ENCODE results near the gene PLXDC2.

The PLXDC2 gene

DNA sequence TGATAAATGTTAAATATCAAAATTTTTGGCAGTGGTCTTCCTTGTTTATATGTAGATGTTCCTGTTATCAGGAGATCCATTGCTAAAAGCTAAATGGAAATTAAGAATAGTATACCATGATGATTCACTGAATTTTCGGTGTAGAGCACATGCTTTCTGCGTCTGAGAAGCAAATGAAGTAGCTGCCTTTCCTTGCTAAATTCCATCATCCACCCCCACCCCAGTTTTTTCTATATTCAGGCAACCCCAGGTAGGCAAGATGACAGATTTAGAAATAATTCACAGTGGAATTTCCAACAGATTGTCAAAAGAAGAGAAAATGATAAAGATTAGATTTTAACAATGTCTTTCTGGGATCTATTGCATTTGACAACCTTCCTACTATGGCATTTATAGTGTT is 231.9 kb downstream of the PLXDC2 start:
- no peak for DNase-seq (ENCODE audit: low read depth)

DNA sequence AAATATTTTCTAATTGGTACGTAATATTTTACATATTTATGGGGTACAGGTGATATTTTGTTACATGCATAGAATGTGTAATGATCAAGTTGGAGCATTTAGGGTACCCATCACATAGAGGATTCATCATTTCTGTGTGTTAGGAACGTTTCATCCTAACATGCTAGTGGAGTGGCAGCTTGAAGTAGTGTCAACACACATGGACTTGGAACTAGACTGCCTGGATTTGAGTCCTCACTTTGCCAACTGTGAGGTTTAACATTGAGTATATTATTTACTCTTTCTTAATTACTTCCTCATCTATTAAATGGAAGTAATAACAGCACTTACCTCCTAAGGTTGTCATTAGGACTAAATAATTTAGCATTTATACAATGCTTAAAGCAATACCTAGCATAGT is 241.9 kb downstream of the PLXDC2 start:
- DNase-seq (ENCODE audit: low read depth) = no peak

DNA sequence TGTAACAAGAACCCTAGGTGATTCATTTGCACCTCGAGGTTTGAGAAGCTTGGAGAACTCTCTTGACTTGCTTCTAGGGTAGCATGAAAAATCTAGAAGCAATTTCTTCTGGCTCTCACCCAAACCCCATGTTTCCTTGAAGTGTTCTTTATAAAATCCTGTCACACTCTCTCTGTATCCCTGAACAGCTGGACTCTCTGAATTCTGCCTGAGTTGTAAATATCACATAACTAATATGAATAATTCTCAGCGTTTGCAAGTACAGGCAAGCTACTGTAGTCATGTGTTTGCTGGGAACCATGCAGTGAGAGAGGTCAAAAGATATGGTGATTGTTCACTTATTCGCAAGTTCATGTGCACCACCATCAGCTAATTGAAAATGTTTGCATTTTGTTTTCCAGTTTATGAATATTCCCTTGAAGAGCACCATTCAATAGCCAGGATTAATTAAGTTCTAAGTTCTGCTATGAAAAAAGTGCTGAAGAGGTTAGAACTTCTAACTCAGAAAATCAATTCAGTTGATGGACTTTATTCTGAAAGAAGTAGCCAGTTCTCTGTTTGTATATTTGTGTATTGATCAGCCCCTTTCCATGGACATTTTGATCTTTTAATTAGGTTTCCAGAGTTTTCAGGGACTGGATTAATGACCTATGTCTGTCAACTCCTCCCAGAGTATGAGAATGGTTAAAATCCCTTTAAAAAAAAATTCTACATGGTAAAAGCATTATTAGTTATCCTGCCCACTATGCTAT is 243.0 kb downstream of the PLXDC2 start:
- no peak for DNase-seq (ENCODE audit: low read depth)

DNA sequence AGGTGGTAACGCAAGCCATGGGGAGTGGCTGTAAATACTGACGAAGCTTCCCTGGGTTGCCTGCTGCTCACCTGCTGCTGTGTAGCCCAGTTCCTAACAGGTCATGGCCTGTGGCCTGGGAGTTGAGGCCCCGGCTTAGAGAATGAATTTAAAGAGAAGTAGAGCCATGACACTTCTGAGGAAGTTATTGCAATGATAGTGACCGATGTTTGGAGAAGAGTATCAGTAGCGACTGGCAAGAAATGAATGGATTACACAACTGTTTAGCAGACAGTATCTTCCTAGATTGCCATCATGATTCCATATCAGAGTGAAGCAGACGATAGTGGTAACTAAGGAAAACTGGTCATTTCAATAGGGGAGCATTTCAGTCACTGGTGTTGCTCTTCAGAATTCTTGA is 249.6 kb downstream of the PLXDC2 start:
- no peak for DNase-seq (ENCODE audit: low read depth)

DNA sequence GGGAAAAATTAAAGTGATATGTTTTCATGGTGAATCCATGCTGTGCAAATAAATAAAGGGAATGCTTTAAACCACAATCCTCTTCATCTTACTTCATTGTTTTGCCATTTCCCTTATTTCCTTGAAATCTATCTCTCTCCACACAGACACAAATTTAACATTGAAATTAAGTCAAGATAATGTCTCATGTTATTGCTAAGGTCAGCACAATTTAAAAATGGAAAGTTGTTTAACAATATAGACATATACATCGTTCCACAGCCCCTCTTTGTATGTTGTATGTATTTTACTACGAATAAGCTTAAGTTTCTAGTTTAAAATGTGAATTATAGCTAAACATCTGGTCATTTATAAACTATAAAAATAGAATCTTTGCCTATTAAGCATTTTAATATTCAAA is 256.9 kb downstream of the PLXDC2 start:
- DNase-seq (ENCODE audit: low read depth) = no peak

DNA sequence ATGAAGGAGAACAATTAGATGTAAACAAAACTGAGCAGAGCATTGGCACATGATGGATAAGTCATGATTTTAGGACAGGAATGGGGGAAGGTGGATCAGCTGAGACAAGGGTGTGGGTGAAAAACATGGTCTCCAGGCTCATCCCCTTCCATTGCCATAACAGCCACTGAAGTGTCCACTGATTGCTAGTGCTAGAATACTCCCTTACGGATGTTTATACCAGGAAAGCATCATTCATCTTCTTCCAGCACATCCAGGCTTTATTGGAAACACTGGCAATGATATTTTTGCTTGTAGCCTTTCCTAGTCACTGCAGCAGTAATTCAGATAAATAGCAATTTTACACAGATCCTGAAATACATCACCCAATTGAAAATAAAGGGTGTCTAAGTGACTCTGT is 259.5 kb downstream of the PLXDC2 start:
- no peak for DNase-seq (ENCODE audit: low read depth)

DNA sequence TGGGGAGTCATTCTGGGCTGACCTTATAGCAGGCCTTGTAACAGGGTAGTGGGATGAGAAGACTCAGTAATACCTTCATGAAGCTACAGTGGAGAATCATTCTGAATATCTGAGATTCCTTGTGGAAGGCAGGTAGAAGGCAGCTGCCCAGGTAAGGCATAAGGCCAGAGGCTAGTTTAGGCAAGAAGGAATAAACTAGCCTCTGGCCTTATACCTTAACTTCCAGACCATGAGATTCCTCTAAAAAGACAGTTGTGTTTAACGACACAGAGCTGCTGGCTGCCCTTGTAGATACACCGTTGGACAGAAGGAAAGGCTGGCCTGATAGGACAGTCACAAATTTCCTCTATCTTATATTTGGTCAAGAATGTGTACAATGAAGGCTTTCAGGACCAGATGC is 268.2 kb downstream of the PLXDC2 start:
- DNase-seq (ENCODE audit: low read depth) = no peak

DNA sequence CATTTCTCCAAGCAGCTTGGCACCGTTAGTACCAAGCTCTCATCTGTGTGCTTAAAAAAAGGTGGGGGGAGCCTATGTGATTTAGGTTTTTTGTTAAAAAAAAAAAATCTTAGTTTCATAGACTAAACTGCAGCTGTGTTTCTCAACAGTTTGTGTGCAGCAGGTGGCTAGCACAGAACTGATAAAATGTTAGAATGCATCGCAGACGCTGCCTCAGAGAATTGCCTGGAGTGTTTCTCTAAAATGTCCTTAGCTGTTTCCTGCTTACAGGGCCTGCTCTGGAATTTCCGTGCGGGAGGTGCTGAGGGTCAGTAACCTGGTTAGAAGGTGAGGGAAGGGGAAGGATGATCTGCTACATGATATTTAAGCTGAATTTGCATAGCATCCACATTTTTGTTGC is 268.9 kb downstream of the PLXDC2 start:
- no peak for DNase-seq (ENCODE audit: low read depth)

DNA sequence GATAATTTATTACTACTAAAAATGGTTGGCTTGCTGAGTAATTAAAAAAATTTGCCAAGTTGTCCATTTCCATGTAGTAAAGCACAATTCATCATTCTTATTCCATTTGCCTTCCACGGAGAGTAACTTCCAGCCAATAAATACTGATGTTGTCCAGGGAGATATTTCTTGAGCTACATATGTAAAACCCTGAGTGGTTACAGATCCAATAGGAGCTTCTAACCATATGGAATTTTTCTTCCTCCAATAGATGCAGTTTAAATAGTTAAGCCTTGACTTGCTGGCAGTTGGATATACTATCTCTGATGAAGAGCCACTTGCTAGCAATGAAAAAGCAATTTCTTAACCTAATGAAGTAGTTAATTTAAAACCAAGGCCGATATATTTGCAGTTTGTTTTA is 271.1 kb downstream of the PLXDC2 start:
- DNase-seq (ENCODE audit: low read depth) = no peak

DNA sequence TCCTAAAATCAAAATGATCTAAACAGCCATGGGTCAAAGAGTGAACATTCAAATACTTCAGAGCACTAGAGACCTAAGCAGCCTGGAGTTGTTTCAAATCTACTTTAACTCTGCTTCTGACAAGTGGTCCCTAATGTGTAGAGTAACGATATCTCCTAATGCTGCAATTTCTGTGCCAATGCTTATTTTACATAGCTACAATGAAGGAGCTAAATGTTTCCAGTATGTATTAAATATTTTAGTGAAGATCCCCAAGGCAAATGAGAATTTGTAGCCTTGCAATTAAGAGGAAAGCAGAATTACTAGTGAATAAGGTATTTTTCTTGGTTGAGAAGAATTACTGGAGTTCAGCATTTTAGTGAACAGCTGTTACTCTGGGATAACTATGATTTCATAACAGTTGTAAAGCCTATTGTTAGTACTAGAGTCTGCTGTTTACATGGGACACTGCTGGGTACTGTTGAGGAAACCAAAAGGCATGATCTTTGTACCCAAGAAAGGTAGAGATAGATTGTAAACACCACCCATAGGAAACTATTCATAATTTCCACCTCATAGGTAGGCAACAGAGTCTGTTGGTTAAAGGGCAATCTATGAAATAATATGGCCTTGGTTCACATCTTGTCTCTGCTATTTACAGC is 271.9 kb downstream of the PLXDC2 start:
- DNase-seq (ENCODE audit: low read depth) = no peak

DNA sequence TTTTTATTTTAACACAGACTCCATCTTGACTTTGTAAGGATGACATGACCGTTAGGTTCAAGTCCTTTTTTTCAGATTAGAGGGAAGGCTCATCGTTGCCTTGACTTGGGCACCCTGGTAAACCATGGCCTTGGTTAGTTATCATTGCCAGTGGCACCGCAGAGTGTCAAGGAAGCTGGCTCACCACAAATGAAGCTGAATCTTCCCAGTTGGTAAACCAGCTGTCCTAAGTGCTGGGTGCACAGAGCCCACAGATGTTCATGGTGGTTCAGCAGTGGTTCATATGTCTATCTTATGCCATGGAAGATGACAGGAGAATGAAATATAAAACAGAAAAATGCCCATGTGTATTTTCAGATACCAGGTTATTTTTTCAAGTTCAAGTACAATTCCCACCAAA is 273.6 kb downstream of the PLXDC2 start:
- no peak for DNase-seq (ENCODE audit: low read depth)

DNA sequence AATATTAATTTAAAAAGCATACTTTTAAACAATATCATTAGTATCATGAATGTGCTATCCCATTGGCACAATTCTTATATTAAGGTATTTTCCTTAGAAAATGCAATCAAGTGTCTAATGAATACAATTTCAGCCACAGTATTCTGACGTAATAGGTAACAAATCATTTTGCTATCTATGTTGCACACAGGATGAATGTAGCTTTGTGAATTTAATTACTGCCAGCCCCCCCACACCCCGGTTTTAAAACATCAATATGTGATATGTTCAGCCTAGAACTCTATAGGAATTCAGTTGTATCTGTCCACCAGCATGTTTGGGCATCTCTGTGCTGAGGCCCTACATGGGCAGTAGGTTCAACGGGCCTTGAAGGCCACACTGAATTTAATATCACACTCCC is 274.6 kb downstream of the PLXDC2 start:
- DNase-seq (ENCODE audit: low read depth) = no peak

DNA sequence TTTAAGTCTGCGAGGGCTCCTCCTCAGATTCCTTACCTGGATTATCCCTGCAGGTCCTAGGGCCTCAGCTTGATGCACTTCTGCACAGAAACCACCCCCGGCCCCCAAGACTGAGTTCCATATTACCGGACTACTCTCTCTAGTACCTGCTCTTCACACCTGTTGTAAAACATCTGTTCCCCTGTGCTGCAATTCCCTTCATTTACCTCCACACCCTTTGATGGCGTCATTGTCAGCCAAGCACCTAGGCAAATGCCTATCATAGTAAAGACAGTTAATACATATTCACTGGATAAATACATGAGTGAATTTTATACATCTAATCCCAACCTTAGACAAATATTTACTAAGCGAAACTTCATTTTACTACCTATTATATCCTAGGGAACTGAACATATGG is 275.5 kb downstream of the PLXDC2 start:
- DNase-seq (ENCODE audit: low read depth) = no peak

DNA sequence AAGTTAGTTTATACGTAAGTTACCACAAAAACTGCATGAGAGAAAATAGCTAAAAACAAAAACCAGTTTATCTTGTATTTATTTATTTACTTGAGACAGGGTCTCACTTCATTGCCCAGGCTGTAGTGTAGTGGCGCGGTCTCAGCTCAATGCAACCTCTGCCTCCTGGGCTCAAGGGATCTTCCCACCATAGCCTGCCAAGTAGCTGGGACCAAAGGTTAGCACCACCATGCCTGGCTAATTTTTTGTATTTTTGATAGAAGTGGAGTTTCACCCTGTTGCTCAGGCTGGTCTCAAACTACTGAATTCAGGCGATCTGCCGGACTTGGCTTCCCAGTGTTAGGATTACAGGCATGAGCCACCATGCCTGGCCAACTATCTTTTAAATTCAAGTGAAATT is 277.4 kb downstream of the PLXDC2 start:
- no peak for DNase-seq (ENCODE audit: low read depth)

DNA sequence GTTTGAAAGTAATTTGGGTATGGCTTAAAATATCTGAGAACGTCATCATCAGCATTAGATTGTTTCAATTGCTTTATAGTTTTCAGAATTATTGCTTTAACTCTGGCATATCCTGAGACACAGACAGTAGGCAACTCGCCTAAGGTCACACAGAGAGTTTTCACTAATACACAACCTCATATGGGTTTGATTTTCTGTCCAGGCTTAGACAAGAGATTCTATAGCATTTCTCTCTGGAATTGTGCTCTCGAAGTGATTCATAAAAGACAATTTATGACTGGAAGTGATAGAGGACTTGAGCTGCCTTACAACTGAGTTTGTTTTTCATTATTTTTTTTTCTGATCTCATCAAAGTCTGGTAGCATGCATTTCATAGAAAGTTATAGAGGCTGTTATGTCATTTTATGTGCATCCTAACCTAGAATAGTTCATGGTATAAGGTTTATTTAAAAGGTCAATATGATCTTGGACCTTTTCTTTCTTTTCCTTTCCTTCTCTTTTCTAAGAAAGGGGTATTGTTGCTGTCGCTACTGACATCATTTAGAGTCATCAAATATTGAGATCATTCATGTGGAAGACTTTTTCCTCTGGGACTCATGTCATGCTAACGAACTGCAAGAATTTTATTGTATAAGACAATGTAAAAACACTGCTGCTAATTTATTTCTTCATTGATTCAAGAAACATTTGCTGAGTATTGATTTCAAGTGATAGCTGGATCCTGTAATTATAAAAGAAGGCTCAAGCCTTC is 278.2 kb downstream of the PLXDC2 start:
- no peak for DNase-seq (ENCODE audit: low read depth)

DNA sequence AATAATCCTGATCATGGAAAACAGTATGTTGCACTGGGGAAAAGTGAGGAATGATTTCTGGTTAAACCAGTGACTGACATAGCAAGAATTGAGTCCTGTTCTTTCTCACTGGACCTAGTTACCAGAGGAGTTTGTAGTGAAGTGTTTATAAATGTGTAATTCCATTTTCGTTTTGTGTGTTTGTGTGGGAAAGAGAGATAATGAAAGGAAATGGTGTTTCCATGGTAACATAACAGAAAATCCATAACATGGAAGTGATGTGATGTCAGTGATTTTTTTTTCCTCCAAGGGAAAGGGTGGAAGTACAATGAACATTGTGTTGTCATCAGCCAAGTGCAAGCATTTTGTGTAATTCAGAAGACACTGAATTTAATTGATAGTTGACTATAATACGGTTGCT is 283.9 kb downstream of the PLXDC2 start:
- DNase-seq (ENCODE audit: low read depth) = no peak

DNA sequence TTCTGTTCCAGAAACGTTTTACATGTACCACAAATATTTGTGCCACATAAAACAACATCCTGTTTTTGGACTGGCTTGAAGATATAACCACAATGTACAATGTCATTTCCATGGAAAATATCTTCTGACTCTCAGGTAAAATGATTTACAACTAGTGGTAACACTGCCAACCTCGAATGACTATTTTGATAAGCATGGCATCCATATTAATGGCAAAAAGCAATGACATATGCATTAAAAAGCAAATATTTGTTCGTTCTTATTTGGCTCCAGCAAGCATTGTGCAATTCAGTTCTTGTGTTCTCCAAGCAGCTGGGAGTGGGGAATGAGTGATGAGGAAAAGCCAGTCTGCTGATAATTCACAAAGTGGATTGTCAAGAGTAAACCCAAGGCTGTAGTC is 289.0 kb downstream of the PLXDC2 start:
- no peak for DNase-seq (ENCODE audit: low read depth)

DNA sequence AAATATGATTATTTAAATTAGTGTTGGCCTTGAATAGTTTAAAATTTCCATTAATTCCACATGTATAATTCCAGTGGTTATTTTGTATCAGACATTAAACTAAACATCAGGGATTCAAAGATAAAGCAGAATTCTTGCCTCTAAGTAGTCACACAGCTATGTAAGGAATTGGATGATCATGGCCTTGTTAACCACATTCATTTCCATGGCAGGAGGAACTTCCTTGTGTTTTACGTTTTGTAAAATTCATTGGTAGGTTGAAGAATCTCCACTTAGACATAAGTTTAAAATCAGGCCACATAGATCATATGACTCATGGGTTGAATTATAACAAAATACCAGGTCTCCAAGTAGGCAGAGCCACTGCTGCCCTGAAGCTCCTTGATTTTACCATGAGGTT is 289.7 kb downstream of the PLXDC2 start:
- DNase-seq (ENCODE audit: low read depth) = no peak

DNA sequence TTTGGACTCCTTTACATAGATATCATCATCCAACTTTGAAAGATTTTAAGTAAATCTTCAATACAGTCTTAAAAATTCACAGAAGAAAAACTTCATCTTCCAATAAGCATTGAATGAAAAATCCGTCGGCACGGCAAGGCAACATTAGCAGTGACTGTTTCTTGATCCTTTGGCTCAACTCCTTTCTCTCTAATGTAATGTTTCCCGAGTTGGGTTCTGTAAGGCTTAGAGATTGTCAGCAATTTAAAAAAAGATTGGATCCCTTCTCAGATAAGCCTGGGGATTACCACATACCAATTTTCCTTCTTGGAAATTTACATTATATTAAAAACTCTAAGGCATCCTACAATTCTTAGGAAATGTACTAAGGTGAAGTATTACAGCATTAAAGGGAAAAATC is 291.8 kb downstream of the PLXDC2 start:
- DNase-seq (ENCODE audit: low read depth) = no peak

DNA sequence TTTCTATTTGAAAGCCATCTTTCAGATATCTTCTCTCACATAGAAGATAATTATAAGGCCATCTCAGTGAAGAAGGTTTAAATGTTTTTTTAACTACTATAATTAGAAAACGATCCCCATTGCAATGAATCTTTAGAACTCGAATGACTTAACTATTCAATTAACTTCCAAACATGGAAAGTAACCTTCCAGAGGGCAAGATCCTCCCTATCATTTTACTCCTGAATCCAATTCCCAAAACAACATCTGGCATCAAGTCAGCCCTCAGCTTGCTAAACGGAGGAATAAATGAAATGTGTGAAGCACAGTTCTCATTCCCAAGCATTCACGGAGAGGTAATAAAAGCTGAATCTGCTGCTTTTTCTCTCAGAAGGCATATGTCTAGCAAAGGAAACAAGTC is 293.4 kb downstream of the PLXDC2 start:
- DNase-seq (ENCODE audit: low read depth) = no peak

DNA sequence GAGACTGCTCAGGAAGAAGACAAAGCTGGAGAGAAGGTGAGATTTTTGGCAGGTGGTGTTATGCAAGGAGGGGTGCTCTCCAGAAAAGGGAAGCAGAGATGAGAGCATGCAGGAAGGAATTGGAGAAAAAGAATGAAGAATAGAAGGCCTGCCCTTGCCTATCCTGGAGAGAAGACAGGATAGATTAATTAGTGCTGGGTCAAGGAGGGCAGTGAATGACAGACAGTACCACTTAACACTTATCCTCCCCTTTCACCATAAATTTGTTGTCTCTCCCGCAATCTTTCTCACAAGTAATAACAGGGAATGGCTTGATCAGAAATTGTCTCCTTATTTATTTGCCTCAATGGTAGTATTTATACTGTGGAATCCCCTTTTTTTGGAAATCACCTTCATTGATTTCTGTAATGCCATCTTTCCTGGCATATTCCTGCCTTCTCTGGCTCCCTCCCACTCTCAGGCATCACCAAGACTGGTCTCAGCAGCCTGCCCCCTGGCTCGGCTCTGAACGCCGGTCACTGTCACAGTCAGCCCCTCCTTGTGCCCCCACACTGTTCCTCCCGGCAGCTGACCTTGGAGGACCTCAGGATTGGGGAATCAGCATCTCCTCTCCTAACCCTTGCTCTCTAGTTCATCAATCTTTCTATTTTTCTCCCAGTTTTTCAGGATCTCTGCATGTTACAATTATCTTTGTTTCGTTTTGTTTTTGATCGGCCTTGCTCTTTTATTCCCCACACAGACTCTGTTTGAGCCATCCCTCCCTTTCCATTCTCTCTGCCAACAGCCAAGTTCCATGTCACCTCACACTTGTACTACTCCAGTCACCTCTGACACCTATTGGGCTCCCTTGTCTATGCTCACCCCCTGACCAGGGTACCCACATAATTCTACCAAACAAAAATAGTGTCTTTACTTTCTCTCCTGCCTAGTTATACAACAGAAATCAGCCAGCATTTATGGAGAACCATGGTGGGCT is 294.2 kb downstream of the PLXDC2 start:
- no peak for DNase-seq (ENCODE audit: low read depth)

DNA sequence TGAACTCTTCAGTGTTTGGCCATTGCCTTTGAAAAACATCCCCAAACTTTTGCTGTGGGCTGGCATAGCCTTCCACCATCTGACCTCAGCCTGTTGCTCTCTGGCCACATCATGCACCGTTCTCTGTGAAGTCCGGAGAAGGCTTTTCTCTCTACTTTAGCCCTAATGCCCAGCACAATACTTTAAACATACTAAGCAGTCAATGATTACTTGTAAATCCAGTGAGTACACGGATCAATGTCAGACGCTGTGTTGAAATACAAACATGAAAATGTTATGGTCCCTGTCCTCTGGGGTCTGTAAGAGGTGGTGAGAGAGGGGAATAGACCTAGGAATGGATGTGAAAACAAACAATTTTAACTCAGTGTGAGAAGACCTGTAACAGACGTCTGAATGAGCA is 297.9 kb downstream of the PLXDC2 start:
- no peak for DNase-seq (ENCODE audit: low read depth)

Measured in stimulated activated CD8-positive, alpha-beta memory T cell treated with anti-CD3 and anti-CD28 coated beads, Interleukin-4, amount 100 ng/mL, for 24 hours (primary cell).